KOPT-K1 (cell line): ENCODE data around the gene RAB37.

Experiments used
- H3K27ac ChIP-seq: fragments of 200-600 bp; sonication (generic); 2 replicates; pipeline ENCODE4 v1.5.1; 2016; ENCODE audit warnings: antibody characterized with exemption, mild to moderate bottlenecking, low read depth, low read length; ENCODE audit not compliant: poor library complexity, severe bottlenecking
- H3K36me3 ChIP-seq: fragments of 200-600 bp; sonication (generic); 2 replicates; pipeline ENCODE4 v1.5.1; 2017; ENCODE audit warnings: antibody characterized with exemption, mild to moderate bottlenecking, low read length, moderate library complexity; ENCODE audit not compliant: insufficient read depth
- H3K9me3 ChIP-seq: fragments of 200-600 bp; sonication (generic); 2 replicates; pipeline ENCODE4 v1.5.1; 2017; ENCODE audit warnings: antibody characterized with exemption, low read length, mild to moderate bottlenecking; ENCODE audit not compliant: insufficient read depth, poor library complexity, severe bottlenecking

Gene RAB37

GRCh38 chr17:74785096-74785980, 48.3 kb downstream of the RAB37 start:
- Histone ChIP-seq H3K27ac (no peak overlapping the region), H3K9me3 (no peaks in the 10 kb centered on the region), H3K36me3 (peaks cover 65% of the 10 kb centered on the region)

DNA sequence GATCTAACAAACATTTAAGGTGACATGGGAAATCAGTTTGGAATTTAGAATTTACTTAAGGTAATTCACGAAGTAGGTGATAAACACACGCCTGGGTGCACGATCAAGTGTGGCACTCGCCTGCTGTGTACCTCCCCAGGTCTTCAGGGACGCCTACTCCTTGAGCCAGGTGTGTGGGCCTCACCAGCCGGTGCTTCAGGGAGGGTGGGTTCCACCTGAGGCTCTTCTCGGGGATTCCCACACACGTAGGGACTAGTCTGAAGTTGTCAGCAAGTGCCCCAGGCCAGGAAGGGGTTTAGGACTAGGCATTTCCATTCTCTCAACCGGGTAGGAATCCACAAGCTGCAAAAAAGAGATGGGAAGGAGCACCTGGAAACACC, 48.9 kb downstream of the RAB37 start:
- H3K9me3 ChIP-seq: no peaks in the 10 kb centered on the region
- no peak overlapping the region for H3K27ac ChIP-seq
- peaks cover 65% of the 10 kb centered on the region for H3K36me3 ChIP-seq

DNA sequence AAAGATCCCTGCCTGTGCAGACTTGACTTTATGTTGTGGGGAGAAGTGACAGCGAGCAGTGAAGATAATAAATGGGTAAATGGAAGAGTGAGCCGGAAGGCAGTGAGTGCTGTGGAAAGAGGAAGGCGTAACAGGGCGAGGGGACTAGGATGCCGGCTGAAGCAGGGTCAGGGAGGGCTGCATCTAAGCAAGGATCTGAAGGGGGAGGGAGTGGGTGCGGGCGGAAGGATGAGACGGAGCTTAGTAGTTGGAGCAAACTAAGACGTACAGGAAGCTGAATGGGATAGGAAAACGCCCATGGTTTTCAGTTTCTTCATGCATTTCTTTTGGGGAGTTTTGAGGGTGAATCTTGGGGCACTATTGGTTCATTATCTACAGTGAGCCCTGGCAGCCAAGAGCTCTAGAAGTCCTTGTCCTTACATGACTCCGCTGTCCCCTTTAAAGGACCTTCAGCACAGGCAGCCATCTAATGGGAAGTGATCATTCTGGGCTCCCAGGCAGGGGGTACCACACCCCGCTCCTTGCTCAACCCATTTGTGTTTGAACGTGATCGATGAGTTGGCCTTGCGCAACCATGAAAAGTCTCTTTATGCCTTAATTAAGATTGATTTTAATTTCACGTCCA, 49.5 kb downstream of the RAB37 start:
- no peaks in the 10 kb centered on the region for H3K9me3 ChIP-seq
- H3K36me3 ChIP-seq: peaks cover 63% of the 10 kb centered on the region
- no peak overlapping the region for H3K27ac ChIP-seq

- peak overlapping the region; percentile 38 for H3K27ac ChIP-seq
- no peaks in the 10 kb centered on the region for H3K9me3 ChIP-seq
- H3K36me3 ChIP-seq: peaks cover 77% of the 10 kb centered on the region
Observed at GRCh38 chr17:74790161-74791058, 53.4 kb downstream of the RAB37 start.

- H3K9me3 ChIP-seq: no peaks in the 10 kb centered on the region
- peaks cover 81% of the 10 kb centered on the region for H3K36me3 ChIP-seq
Observed at GRCh38 chr17:74792586-74793105, 55.6 kb downstream of the RAB37 start.

GRCh38 chr17:74795327-74796020, 58.4 kb downstream of the RAB37 start:
- Histone ChIP-seq H3K9me3 (no peaks in the 10 kb centered on the region), H3K36me3 (peaks cover 88% of the 10 kb centered on the region), H3K27ac (no peak overlapping the region)

More at GRCh38 chr17:74792586-74793105, 55.6 kb downstream of the RAB37 start:
- no peak overlapping the region for H3K27ac ChIP-seq

- Histone ChIP-seq H3K9me3 (no peaks in the 10 kb centered on the region), H3K36me3 (peaks cover 90% of the 10 kb centered on the region), H3K27ac (no peak overlapping the region)
Observed at GRCh38 chr17:74796211-74796610, 59.2 kb downstream of the RAB37 start.

GRCh38 chr17:74796866-74797265, 59.8 kb downstream of the RAB37 start:
- Histone ChIP-seq H3K9me3 (no peaks in the 10 kb centered on the region), H3K27ac (no peak overlapping the region), H3K36me3 (peaks cover 91% of the 10 kb centered on the region)
